ENCODE measurements around the gene R3HDM2.

The R3HDM2 gene
- long read RNA-seq, donor 1 = 0 reads
- long read RNA-seq, donor 2 = 0 reads
- long read RNA-seq, donor 3 = 0 reads
- long read RNA-seq, donor 4, partial matches to known transcripts = 7 of 7 reads
- long read RNA-seq, donor 4, other reads (novel, unspliced or antisense) = 0 of 7 reads
- long read RNA-seq, donor 5 = 0 reads
- long read RNA-seq, donor 6 = 0 reads
- long read RNA-seq, donor 7, partial matches to known transcripts = 6 of 6 reads
- long read RNA-seq, donor 7, other reads (novel, unspliced or antisense) = 0 of 6 reads
- long read RNA-seq, donor 8, partial matches to known transcripts = 0 of 5 reads
- long read RNA-seq, donor 8, other reads (novel, unspliced or antisense) = 5 of 5 reads

- DNase-seq = peak; percentile 87
These were observed at the start of gene R3HDM2 for GRCh38 chr12:57430931-57431566. R3HDM2 (minus strand) TSS chr12:57431043; CDS start chr12:57310428, 120,615 bp downstream.

GRCh38 chr12:57479376-57480115 lies 48.7 kb upstream of the R3HDM2 start, which contains the start of gene ARHGAP9:
ARHGAP9 (minus strand) TSS chr12:57479866; CDS start chr12:57479406, 460 bp downstream.
- DNase-seq = no peak

- DNase-seq = no peak
These were observed 48.2 kb upstream of the R3HDM2 start for GRCh38 chr12:57479043-57479375.

- DNase-seq = no peak
These were observed 47.2 kb upstream of the R3HDM2 start for GRCh38 chr12:57477710-57478681.

GRCh38 chr12:57476993-57477709 lies 46.3 kb upstream of the R3HDM2 start:
- DNase-seq = no peak

- DNase-seq = peak; percentile 33
These were observed 45.5 kb upstream of the R3HDM2 start for GRCh38 chr12:57476162-57476992.

- DNase-seq = peak; percentile 73
These were observed 44.7 kb upstream of the R3HDM2 start for GRCh38 chr12:57475271-57476161.

GRCh38 chr12:57474862-57475261 lies 44.0 kb upstream of the R3HDM2 start:
- DNase-seq = no peak

GRCh38 chr12:57474430-57474829 lies 43.6 kb upstream of the R3HDM2 start:
- no peak for DNase-seq

- DNase-seq = no peak
These were observed 43.0 kb upstream of the R3HDM2 start for GRCh38 chr12:57473886-57474285.

- DNase-seq = no peak
These were observed 42.5 kb upstream of the R3HDM2 start for GRCh38 chr12:57473392-57473791.

- DNase-seq = no peak
These were observed 41.5 kb upstream of the R3HDM2 start for GRCh38 chr12:57472391-57472790.

GRCh38 chr12:57471661-57472060 lies 40.8 kb upstream of the R3HDM2 start:
- no peak for DNase-seq

GRCh38 chr12:57470970-57471656 lies 40.3 kb upstream of the R3HDM2 start:
- no peak for DNase-seq

GRCh38 chr12:57470286-57470969 lies 39.6 kb upstream of the R3HDM2 start:
- no peak for DNase-seq

GRCh38 chr12:57469296-57470164 lies 38.7 kb upstream of the R3HDM2 start:
- no peak for DNase-seq

- DNase-seq = no peak
These were observed 37.1 kb upstream of the R3HDM2 start for GRCh38 chr12:57467915-57468314.
